ENCODE results near the gene SETD5. TPM values are rescaled to one million over a fixed set of nuclear protein-coding genes. Genes with fewer than 3 reads are reported as not detected.

The SETD5 gene
- total RNA-seq, 2 donors from 2014 or later, result 107 to 148 TPM

DNA sequence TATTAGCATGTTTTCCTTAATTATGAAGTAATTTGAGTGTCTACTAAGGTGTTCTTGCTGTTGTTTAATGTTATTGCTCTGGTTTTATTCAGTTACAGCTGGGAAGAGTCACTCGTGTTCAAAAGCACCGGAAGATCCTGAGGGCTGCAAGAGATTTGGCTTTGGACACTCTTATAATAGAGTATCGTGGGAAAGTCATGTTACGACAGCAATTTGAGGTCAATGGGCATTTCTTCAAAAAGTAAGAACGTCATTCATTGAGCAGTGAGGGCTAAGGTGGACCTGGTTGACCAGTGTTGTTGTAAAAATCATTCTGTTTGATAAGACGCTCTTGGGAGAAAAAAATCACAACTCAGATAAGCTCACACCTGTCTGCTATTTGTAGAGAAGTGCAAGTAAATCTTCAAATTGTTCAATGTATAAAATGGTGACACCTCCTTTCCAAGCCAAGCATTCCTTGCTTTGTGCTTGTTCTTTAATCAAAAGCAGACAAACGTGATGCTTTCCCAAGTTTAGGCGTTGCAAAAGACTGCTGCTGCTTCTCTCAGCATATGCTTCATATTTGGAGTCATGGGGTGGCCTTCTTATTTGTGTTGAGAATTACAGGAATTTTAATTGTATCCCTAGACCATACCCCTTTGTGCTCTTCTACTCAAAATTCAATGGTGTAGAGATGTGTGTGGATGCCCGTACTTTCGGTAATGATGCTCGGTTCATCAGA, 44.2 kb downstream of the SETD5 start:
- Mint-ChIP-seq H3K27me3 (no peaks in the 10 kb centered on the region), H3K4me1 (no peaks in the 10 kb centered on the region), H3K4me3 (no peak overlapping the region), H3K9me3 (no peaks in the 10 kb centered on the region), H3K36me3 (ENCODE audit: low read depth) (peaks cover 100% of the 10 kb centered on the region), H3K27ac (peak overlapping the region; percentile 43)
- ATAC-seq (replicated peaks), result no peak

DNA sequence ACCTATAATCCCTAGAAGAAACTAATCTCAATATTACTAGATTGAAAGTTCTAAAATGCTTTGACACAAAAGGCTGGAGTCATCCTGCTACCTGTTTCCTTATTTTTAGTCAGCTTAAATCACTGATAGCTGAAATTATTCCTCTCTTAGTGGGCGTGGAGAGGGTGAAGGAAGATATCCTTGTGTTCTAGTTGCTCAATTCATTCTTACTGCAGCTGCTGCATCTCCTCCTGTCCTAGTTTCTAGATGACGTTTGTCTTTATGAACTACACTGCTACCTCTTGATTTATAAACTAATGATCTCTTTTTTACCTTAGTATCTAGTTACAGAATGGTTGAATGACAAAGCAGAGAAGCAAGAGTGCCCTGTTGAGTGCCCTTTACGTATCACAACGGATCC, 50.7 kb downstream of the SETD5 start:
- peak overlapping the region; percentile 50 for H3K27ac Mint-ChIP-seq

DNA sequence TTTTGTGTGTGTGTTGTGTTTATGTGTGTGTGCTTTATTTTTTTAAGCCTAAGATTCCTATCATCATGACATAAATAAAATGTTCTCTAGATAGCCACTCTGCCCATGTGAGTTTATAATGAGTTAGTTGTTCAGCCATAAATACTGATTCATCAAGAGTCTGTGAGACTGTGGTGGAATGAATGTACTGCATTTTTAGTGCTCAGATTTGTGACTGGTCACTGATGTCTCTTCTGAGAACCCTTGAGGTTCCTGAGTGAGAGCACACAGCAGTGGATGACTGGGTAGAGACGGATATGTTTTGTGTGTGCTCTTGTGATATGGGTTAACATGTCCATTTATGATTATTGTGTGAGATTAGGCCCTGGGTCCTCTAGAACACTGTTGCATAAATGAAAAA, 51.2 kb downstream of the SETD5 start:
- H3K36me3 Mint-ChIP-seq (ENCODE audit: low read depth), result peaks cover 100% of the 10 kb centered on the region
- peak overlapping the region; percentile 50 for H3K27ac Mint-ChIP-seq
- peaks cover 20% of the 10 kb centered on the region for H3K4me1 Mint-ChIP-seq
- H3K4me3 Mint-ChIP-seq, result no peak overlapping the region
- no peaks in the 10 kb centered on the region for H3K9me3 Mint-ChIP-seq
- ATAC-seq (replicated peaks), result peak; percentile 71
- H3K27me3 Mint-ChIP-seq, result no peaks in the 10 kb centered on the region

More for the DNA sequence above, 50.7 kb downstream of the SETD5 start:
- H3K27me3 Mint-ChIP-seq, result no peaks in the 10 kb centered on the region
- H3K36me3 Mint-ChIP-seq (ENCODE audit: low read depth), result peaks cover 100% of the 10 kb centered on the region
- H3K4me3 Mint-ChIP-seq, result no peak overlapping the region
- peak; percentile 44 for ATAC-seq (replicated peaks)
- H3K9me3 Mint-ChIP-seq, result no peaks in the 10 kb centered on the region
- H3K4me1 Mint-ChIP-seq, result peaks cover 19% of the 10 kb centered on the region

DNA sequence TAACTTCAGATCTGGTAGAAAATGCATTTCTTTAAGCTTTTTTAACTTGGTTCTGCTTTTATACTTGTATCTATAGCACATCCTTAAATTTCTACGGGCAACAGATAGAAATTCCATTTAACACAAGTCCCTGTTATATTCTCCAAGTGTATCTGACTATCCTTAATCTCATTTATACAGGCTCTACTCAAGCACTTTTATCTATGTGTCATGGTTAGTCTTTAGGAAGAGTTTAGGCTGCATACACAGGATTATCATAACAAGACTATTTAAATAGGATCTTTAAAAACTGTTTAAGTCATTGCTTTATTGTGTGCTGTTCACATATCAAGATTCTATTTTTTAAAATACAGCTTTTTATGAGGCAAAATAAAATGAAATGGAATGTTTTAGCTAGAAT, 52.7 kb downstream of the SETD5 start:
- H3K4me1 Mint-ChIP-seq, result peaks cover 20% of the 10 kb centered on the region
- H3K27ac Mint-ChIP-seq, result no peak overlapping the region
- H3K36me3 Mint-ChIP-seq (ENCODE audit: low read depth), result peaks cover 100% of the 10 kb centered on the region
- no peaks in the 10 kb centered on the region for H3K27me3 Mint-ChIP-seq
- ATAC-seq (replicated peaks), result no peak
- H3K9me3 Mint-ChIP-seq, result no peaks in the 10 kb centered on the region
- no peak overlapping the region for H3K4me3 Mint-ChIP-seq

- Mint-ChIP-seq H3K4me1 (peaks cover 20% of the 10 kb centered on the region), H3K4me3 (no peak overlapping the region), H3K27me3 (no peaks in the 10 kb centered on the region), H3K27ac (no peak overlapping the region), H3K9me3 (no peaks in the 10 kb centered on the region), H3K36me3 (ENCODE audit: low read depth) (peaks cover 100% of the 10 kb centered on the region)
- no peak for ATAC-seq (replicated peaks)
Observed at GRCh38 chr3:9450991-9451390, 53.6 kb downstream of the SETD5 start.

DNA sequence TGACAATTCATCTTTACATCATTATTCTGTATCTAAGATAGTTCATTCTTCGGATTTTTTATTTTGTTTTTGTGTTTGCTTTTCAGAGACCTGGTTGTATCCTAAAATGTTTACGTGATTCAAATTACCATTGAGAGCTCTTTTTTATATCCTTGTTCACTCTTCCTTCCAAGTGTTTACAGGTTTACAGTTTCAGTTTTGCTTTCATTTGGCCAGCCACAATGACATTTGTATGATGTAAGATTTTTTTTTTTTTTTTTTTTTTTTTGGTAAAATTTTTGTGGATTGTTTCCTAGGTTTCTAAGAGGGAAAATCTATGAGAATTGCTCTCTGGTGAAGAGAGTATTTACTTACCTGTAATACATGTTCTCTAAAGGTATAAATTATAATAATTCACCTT, 55.0 kb downstream of the SETD5 start:
- H3K9me3 Mint-ChIP-seq, result no peaks in the 10 kb centered on the region
- peak; percentile 45 for ATAC-seq (replicated peaks)
- peaks cover 20% of the 10 kb centered on the region for H3K4me1 Mint-ChIP-seq
- peaks cover 100% of the 10 kb centered on the region for H3K36me3 Mint-ChIP-seq (ENCODE audit: low read depth)
- H3K4me3 Mint-ChIP-seq, result peak overlapping the region; percentile 62
- H3K27ac Mint-ChIP-seq, result peak overlapping the region; percentile 92
- no peaks in the 10 kb centered on the region for H3K27me3 Mint-ChIP-seq

GRCh38 chr3:9455596-9456131, 58.2 kb downstream of the SETD5 start:
- Mint-ChIP-seq H3K4me3 (no peak overlapping the region), H3K27ac (no peak overlapping the region), H3K27me3 (no peaks in the 10 kb centered on the region), H3K9me3 (no peaks in the 10 kb centered on the region), H3K36me3 (ENCODE audit: low read depth) (peaks cover 92% of the 10 kb centered on the region), H3K4me1 (peaks cover 11% of the 10 kb centered on the region)
- no peak for ATAC-seq (replicated peaks)

DNA sequence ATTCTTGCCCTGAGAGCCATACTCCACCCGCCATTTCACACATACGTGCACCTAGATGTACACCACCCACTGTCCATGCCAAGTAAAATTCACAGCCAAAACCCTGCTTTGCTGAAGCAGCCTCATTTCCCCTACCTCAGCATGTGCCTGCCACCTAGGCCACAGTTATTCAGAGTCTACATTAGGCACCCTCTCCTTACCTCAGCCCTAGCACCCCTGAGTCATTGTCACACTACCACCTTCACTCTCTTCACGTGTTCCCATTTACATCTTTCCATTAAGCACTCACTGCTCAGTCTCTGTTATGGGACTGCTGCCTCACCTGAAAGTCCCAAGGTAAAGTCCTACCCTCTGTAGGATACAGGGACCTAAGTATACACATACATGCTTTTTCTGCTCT, 70.0 kb downstream of the SETD5 start:
- peak overlapping the region; percentile 58 for H3K27ac Mint-ChIP-seq
- H3K9me3 Mint-ChIP-seq, result no peaks in the 10 kb centered on the region
- no peaks in the 10 kb centered on the region for H3K27me3 Mint-ChIP-seq
- no peak overlapping the region for H3K4me3 Mint-ChIP-seq
- H3K36me3 Mint-ChIP-seq (ENCODE audit: low read depth), result peaks cover 100% of the 10 kb centered on the region
- peak; percentile 59 for ATAC-seq (replicated peaks)
- H3K4me1 Mint-ChIP-seq, result peaks cover 9% of the 10 kb centered on the region

DNA sequence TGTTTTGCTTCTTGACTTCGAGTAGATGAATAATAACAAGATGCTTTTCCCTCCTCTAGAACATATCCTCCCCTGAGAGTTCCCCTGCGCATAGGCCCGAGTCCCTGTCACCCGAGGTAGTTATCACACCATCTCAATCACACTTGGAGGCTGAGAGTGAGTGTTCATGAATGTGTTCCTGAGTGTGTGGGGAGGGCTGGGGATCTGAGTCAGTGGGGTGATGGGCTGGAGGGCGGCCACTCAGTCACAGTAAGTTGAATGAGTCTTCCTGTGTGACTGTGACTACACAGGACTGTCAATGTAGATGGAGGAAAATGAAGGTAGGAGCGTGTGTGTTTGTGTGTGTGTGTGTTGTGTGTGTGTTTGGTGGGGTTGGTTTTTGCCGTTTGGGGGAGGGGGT, 71.0 kb downstream of the SETD5 start:
- Mint-ChIP-seq H3K36me3 (ENCODE audit: low read depth) (peaks cover 100% of the 10 kb centered on the region), H3K4me3 (no peak overlapping the region), H3K27ac (peak overlapping the region; percentile 58), H3K4me1 (peaks cover 9% of the 10 kb centered on the region), H3K27me3 (no peaks in the 10 kb centered on the region), H3K9me3 (no peaks in the 10 kb centered on the region)
- peak; percentile 85 for ATAC-seq (replicated peaks)

DNA sequence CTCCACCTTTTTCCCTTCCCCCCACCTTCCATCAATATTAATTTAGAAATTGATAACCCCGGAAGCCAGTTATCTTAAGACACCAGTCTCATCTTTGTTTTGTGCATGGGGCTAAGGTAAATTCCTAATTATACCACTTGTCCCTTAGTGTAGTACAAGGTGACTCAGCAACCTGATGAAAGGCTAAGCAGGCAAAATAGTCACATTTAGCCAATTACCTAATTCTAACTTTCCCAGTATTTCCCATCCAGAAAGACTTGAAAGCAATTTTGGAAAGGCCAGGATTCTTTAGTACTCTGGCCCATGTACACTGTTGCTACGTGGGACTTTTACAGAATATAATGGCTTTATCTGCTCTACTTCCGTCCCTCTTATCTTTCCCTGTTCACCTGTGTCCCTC, 72.6 kb downstream of the SETD5 start:
- Mint-ChIP-seq H3K27me3 (no peaks in the 10 kb centered on the region), H3K4me1 (peaks cover 9% of the 10 kb centered on the region), H3K9me3 (no peaks in the 10 kb centered on the region), H3K27ac (peak overlapping the region; percentile 13), H3K36me3 (ENCODE audit: low read depth) (peaks cover 100% of the 10 kb centered on the region), H3K4me3 (no peak overlapping the region)
- ATAC-seq (replicated peaks), result no peak

DNA sequence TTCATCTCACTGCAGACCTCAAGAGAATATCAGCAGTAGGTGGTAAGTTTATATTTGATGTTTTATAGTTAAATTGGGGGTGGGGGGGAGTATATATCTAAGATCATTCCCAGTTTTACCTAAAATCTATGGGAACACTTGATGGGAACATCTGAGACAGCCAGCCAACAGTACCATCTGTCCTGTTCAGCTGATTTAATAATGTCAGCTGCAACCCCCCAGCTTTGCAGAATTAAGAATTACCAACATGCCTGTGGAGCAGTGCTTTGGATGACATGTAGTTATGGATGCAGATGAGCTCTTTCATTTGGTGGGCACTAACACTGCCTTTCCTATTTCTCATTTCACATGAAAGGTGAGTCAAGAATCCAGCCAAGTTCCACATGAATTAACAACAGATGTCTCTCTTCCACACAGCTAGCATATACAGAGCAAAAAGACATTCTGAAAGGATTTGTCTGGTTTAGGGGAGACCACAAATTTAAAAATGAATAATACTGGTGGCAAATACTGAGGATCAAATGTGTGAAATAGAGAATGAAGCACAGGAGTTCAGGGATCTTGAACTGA, 76.2 kb downstream of the SETD5 start:
- H3K36me3 Mint-ChIP-seq (ENCODE audit: low read depth), result peaks cover 99% of the 10 kb centered on the region
- H3K27ac Mint-ChIP-seq, result peak overlapping the region; percentile 32
- peaks cover 10% of the 10 kb centered on the region for H3K4me1 Mint-ChIP-seq
- no peaks in the 10 kb centered on the region for H3K9me3 Mint-ChIP-seq
- H3K27me3 Mint-ChIP-seq, result no peaks in the 10 kb centered on the region
- no peak for ATAC-seq (replicated peaks)
- H3K4me3 Mint-ChIP-seq, result no peak overlapping the region

GRCh38 chr3:9474482-9474881, 77.1 kb downstream of the SETD5 start:
- Mint-ChIP-seq H3K27me3 (no peaks in the 10 kb centered on the region), H3K36me3 (ENCODE audit: low read depth) (peaks cover 99% of the 10 kb centered on the region), H3K9me3 (no peaks in the 10 kb centered on the region), H3K4me3 (no peak overlapping the region), H3K4me1 (peaks cover 8% of the 10 kb centered on the region), H3K27ac (peak overlapping the region; percentile 32)
- ATAC-seq (replicated peaks), result no peak

DNA sequence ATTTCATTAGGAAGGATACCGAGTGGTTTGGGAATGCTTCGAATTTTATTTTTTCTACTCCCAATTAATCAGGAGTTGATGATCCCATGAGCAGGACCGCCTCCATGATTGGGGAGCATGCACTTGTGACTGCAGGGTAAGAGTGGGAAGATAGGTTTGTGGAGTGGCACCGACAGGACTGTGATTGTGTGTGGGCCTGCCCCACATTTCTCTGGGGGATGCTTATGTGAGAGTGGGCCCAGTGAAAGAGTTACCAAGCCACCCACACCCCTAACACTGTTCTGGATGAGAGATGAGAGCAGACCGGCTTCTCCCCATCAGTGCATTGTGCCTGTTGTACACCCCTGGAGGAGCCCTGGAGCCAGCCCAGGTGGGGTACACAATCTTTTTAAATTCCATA, 79.5 kb downstream of the SETD5 start:
- Mint-ChIP-seq H3K27ac (no peak overlapping the region), H3K36me3 (ENCODE audit: low read depth) (peaks cover 96% of the 10 kb centered on the region), H3K9me3 (no peaks in the 10 kb centered on the region), H3K27me3 (no peaks in the 10 kb centered on the region), H3K4me1 (peaks cover 4% of the 10 kb centered on the region), H3K4me3 (no peak overlapping the region)
- ATAC-seq (replicated peaks), result no peak

GRCh38 chr3:9480265-9480664, 82.8 kb downstream of the SETD5 start:
- Mint-ChIP-seq H3K4me3 (no peak overlapping the region), H3K27ac (no peak overlapping the region)
- ATAC-seq (replicated peaks), result no peak

DNA sequence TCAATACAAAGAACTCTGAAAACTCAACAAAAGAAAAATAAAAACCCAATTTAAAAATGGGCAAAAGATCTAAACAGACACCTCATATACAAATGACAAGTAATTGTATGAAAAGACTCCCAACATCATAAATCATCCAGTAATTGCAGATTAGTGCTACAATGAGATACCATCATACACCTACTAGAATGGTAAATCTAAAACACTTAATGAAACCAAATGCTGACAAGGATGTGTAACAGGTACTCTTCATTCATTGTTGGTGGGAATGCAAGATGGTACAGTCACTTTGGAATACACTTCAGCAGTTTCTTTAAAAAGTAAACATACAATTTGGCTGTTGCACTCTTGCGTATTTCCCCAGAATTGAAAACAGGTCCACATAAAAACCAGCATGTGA, 87.8 kb downstream of the SETD5 start:
- Mint-ChIP-seq H3K4me3 (no peak overlapping the region), H3K4me1 (no peaks in the 10 kb centered on the region), H3K9me3 (peaks cover 5% of the 10 kb centered on the region), H3K36me3 (ENCODE audit: low read depth) (peaks cover 48% of the 10 kb centered on the region), H3K27ac (no peak overlapping the region), H3K27me3 (no peaks in the 10 kb centered on the region)
- ATAC-seq (replicated peaks), result no peak

More at GRCh38 chr3:9480265-9480664, 82.8 kb downstream of the SETD5 start:
- peaks cover 88% of the 10 kb centered on the region for H3K36me3 Mint-ChIP-seq (ENCODE audit: low read depth)
- no peaks in the 10 kb centered on the region for H3K27me3 Mint-ChIP-seq
- H3K4me1 Mint-ChIP-seq, result peaks cover 4% of the 10 kb centered on the region
- H3K9me3 Mint-ChIP-seq, result no peaks in the 10 kb centered on the region

All from activated T-helper 17 cell treated with anti-CD3 and anti-CD28 coated beads, Interleukin-2, amount 50 U/mL, for 72 hours (primary cell).